Peyer's patch (tissue), 4 donors: ENCODE measurements around the gene MXD3. TPM values are rescaled to one million over a fixed set of nuclear protein-coding genes. Genes with fewer than 3 reads are reported as not detected.

Source experiments
- DNase-seq, 3 donors: peaks; one replicate each; pipeline ENCODE4 v3.0.0-alpha.2; 2017 to 2019
- H3K27ac ChIP-seq, 4 donors: fragments of 200-600 bp; sonication (generic); one replicate each; pipeline ENCODE4 v1.5.1; 2016 to 2019
- H3K27me3 ChIP-seq, 2 donors: fragments of 200-600 bp; sonication (generic); one replicate each; pipeline ENCODE4 v1.5.1; 2019
- H3K36me3 ChIP-seq, 3 donors: fragments of 200-600 bp; sonication (generic); one replicate each; pipeline ENCODE4 v1.5.1; 2016 to 2019
- H3K4me1 ChIP-seq, 4 donors: fragments of 200-600 bp; sonication (generic); one replicate each; pipeline ENCODE4 v1.5.1; 2016 to 2019
- H3K4me3 ChIP-seq, 4 donors: fragments of 200-600 bp; sonication (generic); 1 replicate in 3 of 4; 2 replicates in 1 of 4; pipeline ENCODE4 v1.5.1; 2016 to 2019; ENCODE audit warnings: mild to moderate bottlenecking in 1 of 4
- H3K9me3 ChIP-seq, 4 donors: fragments of 200-600 bp; sonication (generic); one replicate each; pipeline ENCODE4 v1.5.1; 2016 to 2019; ENCODE audit warnings: mild to moderate bottlenecking in 1 of 4
- CTCF ChIP-seq, 6 experiments: fragments of 450-650 bp in 4 of 6; fragments of 200-600 bp in 2 of 6; sonication (generic) in 1 of 6; IDR thresholded peaks; one replicate each; pipeline ENCODE4 v1.5.1; 2017 to 2019; ENCODE audit warnings: antibody characterized with exemption in 6 of 6, mild to moderate bottlenecking in 3 of 6, moderate library complexity in 1 of 6
- POLR2A ChIP-seq, 2 donors: fragments of 450-650 bp; IDR thresholded peaks; one replicate each; pipeline ENCODE4 v1.5.1; 2017; ENCODE audit warnings: antibody characterized with exemption in 2 of 2, mild to moderate bottlenecking in 2 of 2, moderate library complexity in 2 of 2
- total RNA-seq, 4 donors: library from RNA; depleted of rRNA; stranded (reverse); fragments of >200 nt; gene quantifications; one replicate each; pipeline ENCODE4 v1.1.0, GENCODE V29; 2016

The MXD3 gene
- total RNA-seq, 4 donors from 2014 or later = 6.8 to 25.8 (median 18.5) TPM

DNA sequence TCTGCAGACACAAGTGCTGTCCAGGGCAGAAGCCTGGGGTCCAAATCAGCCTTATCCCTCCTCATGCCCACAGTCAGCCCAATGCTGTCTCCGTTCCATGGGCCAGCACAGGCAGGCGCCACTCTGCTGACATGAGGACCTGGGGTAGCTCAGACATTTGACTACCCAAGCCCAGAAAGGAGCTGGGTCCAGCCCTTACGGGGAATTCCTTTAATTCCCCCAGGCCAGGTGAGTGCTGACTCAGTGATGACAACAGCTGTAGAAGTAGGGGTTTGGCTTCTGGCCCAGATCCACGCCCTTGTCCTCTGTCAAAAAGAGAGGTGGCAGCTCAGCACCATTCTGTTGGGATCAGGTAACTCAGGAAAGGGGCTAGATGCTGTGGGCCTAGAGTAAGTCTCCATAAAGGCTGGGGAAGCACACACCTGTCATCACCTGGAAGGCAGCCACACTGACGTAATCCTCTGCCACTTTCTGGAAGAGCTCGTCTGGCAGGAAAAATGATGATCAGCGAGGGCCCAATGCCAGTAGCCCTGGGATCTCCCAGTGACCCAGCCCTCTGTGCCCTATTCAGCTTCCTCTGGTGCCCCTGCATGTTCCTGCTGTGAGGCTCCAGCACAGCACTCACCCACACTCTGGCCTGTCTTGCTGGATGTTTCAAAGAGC lies 10.1 kb downstream of the MXD3 start:
- peak overlapping the region in 1 of 4 donors; percentile 81 for H3K4me3 ChIP-seq
- H3K36me3 ChIP-seq = peaks cover 0 to 15% (median 0%) of the 10 kb centered on the region in 3 donors

GRCh38 chr5:177300951-177301350 lies 10.7 kb downstream of the MXD3 start:
- Histone ChIP-seq H3K27ac (peak overlapping the region; percentile 54 to 73 (median 60)), H3K27me3 (no peaks in the 10 kb centered on the region), H3K4me3 (no peak overlapping the region), H3K36me3 (peaks cover 0 to 15% (median 0%) of the 10 kb centered on the region in 3 donors), H3K9me3 (no peaks in the 10 kb centered on the region), H3K4me1 (peaks cover 3 to 65% (median 34%) of the 10 kb centered on the region in 4 donors)
- no peak for TF ChIP-seq CTCF (IDR thresholded peaks at IDR 0.05)
- TF ChIP-seq POLR2A (IDR thresholded peaks at IDR 0.05) = no peak
- no peak for DNase-seq

More for the DNA sequence above, 10.1 kb downstream of the MXD3 start:
- TF ChIP-seq CTCF (IDR thresholded peaks at IDR 0.05) (no peak), POLR2A (IDR thresholded peaks at IDR 0.05) (peak in 1 of 2 donors; percentile 21)
- peaks cover 3 to 61% (median 29%) of the 10 kb centered on the region in 4 donors for H3K4me1 ChIP-seq
- DNase-seq = peak; percentile 15 to 81 (median 74)
- peak overlapping the region; percentile 59 to 90 (median 68) for H3K27ac ChIP-seq
- H3K9me3 ChIP-seq = no peaks in the 10 kb centered on the region
- H3K27me3 ChIP-seq = no peaks in the 10 kb centered on the region

DNA sequence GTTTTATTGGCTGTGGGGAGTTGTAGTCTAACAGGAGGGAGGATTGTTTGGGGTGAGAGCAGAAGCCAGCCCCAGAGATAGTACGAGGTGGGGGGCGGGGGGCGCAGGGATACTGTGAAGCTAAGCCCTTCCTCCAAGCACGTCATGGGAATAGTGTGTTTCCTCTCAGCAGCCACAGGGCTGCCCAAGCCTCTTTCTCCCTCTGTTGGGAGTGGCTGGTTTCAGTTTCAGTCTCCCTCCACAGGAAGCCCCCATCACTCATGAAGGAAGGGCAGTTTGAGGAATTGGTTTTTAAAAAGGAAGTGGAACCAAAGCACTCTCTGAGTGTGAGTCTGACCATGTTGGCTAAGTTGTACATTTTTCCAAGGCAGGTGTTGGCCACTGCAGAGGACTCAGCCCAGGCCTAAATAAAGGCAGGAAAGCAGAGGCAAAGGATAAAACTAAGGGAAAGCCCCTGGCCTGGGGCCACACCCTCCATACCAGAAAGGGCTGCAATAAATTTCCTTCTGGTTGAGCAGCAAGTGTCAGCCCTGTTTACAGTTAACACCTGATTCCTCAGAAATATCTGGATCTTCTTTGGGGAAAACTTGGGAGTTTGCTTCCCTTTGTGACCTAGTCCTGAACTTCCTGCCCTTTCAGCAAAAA lies 11.3 kb downstream of the MXD3 start:
- Histone ChIP-seq H3K9me3 (no peaks in the 10 kb centered on the region), H3K4me3 (no peak overlapping the region), H3K36me3 (peaks cover 0 to 16% (median 0%) of the 10 kb centered on the region in 3 donors), H3K27me3 (no peaks in the 10 kb centered on the region), H3K27ac (peak overlapping the region; percentile 54 to 73 (median 60)), H3K4me1 (peaks cover 3 to 60% (median 38%) of the 10 kb centered on the region in 4 donors)
- DNase-seq = peak in 2 of 3 donors; percentile 75 to 86
- TF ChIP-seq POLR2A (IDR thresholded peaks at IDR 0.05) (no peak), CTCF (IDR thresholded peaks at IDR 0.05) (peak in 2 of 6 experiments; percentile 16 to 20)

GRCh38 chr5:177299697-177300096 lies 12.0 kb downstream of the MXD3 start:
- Histone ChIP-seq H3K4me3 (no peak overlapping the region), H3K9me3 (no peaks in the 10 kb centered on the region), H3K36me3 (peaks cover 0 to 22% (median 0%) of the 10 kb centered on the region in 3 donors), H3K27ac (peak overlapping the region; percentile 54 to 73 (median 60)), H3K4me1 (peaks cover 3 to 53% (median 35%) of the 10 kb centered on the region in 4 donors), H3K27me3 (no peaks in the 10 kb centered on the region)
- TF ChIP-seq POLR2A (IDR thresholded peaks at IDR 0.05) = no peak
- TF ChIP-seq CTCF (IDR thresholded peaks at IDR 0.05) = no peak
- peak in 1 of 3 donors; percentile 16 for DNase-seq

DNA sequence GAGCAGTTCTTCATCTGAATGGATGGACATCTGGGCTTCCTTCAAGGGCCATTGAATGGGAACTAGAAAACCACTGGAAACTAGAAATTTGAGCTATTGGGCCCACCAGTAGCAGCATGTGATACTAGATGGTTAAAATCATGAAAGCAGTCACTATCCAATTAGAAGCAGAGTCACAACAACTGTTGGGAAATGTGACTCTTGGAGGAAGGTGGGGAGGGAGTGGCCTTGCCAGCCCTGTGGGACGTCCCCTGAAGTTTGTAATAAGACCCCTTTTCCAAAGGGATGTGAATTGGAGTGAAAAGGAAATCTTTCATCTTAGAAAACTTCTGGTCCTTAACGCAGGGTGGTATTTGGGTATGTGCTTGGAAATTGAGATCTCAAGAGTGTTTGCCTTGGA lies 13.8 kb downstream of the MXD3 start:
- peaks cover 3 to 49% (median 31%) of the 10 kb centered on the region in 4 donors for H3K4me1 ChIP-seq
- H3K36me3 ChIP-seq = peaks cover 0 to 40% (median 0%) of the 10 kb centered on the region in 3 donors
- no peak overlapping the region for H3K27ac ChIP-seq
- no peak for DNase-seq
- no peak overlapping the region for H3K4me3 ChIP-seq
- no peak for TF ChIP-seq POLR2A (IDR thresholded peaks at IDR 0.05)
- TF ChIP-seq CTCF (IDR thresholded peaks at IDR 0.05) = no peak
- no peaks in the 10 kb centered on the region for H3K9me3 ChIP-seq
- H3K27me3 ChIP-seq = no peaks in the 10 kb centered on the region
